Inferior parietal cortex (tissue), 1 donor: Measurements from ENCODE around the gene PPIF.
"Not testable (repeated sequence)": the region's sequence is repeated elsewhere in the genome, so short reads cannot be mapped to it uniquely, and the experiment has no call there.

Source experiments
- DNase-seq: peaks from one replicate; pipeline ENCODE4 v3.0.0-alpha.2; 2016; ENCODE audit errors: extremely low spot score

The PPIF gene

GRCh38 chr10:79331709-79332108 lies 15.6 kb upstream of the PPIF start:
- DNase-seq: no peak

- not testable (repeated sequence) for DNase-seq
Measured at GRCh38 chr10:79332610-79333315, 14.5 kb upstream of the PPIF start.

- DNase-seq: no peak
Measured at GRCh38 chr10:79333513-79333912, 13.8 kb upstream of the PPIF start.

GRCh38 chr10:79334573-79334972 lies 12.7 kb upstream of the PPIF start:
- no peak for DNase-seq

GRCh38 chr10:79335094-79335469 lies 12.2 kb upstream of the PPIF start:
- peak; percentile 69 for DNase-seq

- DNase-seq: peak; percentile 86
Measured at GRCh38 chr10:79335470-79336235, 11.6 kb upstream of the PPIF start.

GRCh38 chr10:79336276-79336675 lies 11.0 kb upstream of the PPIF start:
- no peak for DNase-seq

- no peak for DNase-seq
Measured at GRCh38 chr10:79336739-79337138, 10.5 kb upstream of the PPIF start.

GRCh38 chr10:79337783-79338469 lies 9.3 kb upstream of the PPIF start:
- not testable (repeated sequence) for DNase-seq

- no peak for DNase-seq
Measured at GRCh38 chr10:79339266-79339665, 8.0 kb upstream of the PPIF start.

- no peak for DNase-seq
Measured at GRCh38 chr10:79340646-79341244, 6.5 kb upstream of the PPIF start.

GRCh38 chr10:79342295-79342761 lies 4.9 kb upstream of the PPIF start:
- DNase-seq: no peak

GRCh38 chr10:79342811-79343561 lies 4.3 kb upstream of the PPIF start:
- DNase-seq: no peak

GRCh38 chr10:79344502-79345195 lies 2.6 kb upstream of the PPIF start:
- DNase-seq: no peak

- no peak for DNase-seq
Measured at GRCh38 chr10:79345241-79346011, 1.8 kb upstream of the PPIF start.

- DNase-seq: no peak
Measured at GRCh38 chr10:79346012-79346340, 1.3 kb upstream of the PPIF start.

- DNase-seq: no peak
Measured at GRCh38 chr10:79346388-79347225, 662 bp upstream of the PPIF start.

- DNase-seq: no peak
Measured at GRCh38 chr10:79347894-79348639, 798 bp downstream of the PPIF start.

GRCh38 chr10:79348640-79348988 lies 1.3 kb downstream of the PPIF start:
- no peak for DNase-seq
